Liver (tissue), 9 donors: Measurements from ENCODE around the gene PCDHGC5. TPM values are rescaled to one million over a fixed set of nuclear protein-coding genes. Genes with fewer than 3 reads are reported as not detected.

Experiments used
- DNase-seq: peaks from one replicate; pipeline ENCODE4 v3.0.0-alpha.2; 2017; ENCODE audit warnings: low spot score
- H3K27ac ChIP-seq, 2 donors: one replicate each; pipeline ENCODE4 v1.7.0; 2013; ENCODE audit warnings: inconsistent platforms in 2 of 2, low read length in 2 of 2, control low read depth in 1 of 2, low read depth in 1 of 2, mild to moderate bottlenecking in 1 of 2
- H3K27me3 ChIP-seq, 4 donors: one replicate each; pipeline versions ENCODE4 v1.6.1 to v1.7.0; 2013; ENCODE audit warnings: low read length in 3 of 4, inconsistent platforms in 1 of 4, mild to moderate bottlenecking in 1 of 4, moderate library complexity in 1 of 4; ENCODE audit not compliant: control insufficient read depth in 4 of 4, insufficient read depth in 4 of 4
- H3K36me3 ChIP-seq, 4 donors: one replicate each; pipeline versions ENCODE4 v1.6.1 to v1.7.0; 2013; ENCODE audit warnings: low read length in 3 of 4, mild to moderate bottlenecking in 3 of 4, low read depth in 1 of 4, moderate library complexity in 1 of 4; ENCODE audit not compliant: control insufficient read depth in 4 of 4, insufficient read depth in 3 of 4
- H3K4me1 ChIP-seq, 4 donors: one replicate each; pipeline versions ENCODE4 v1.6.1 to v1.7.0; 2013; ENCODE audit warnings: low read length in 3 of 4, mild to moderate bottlenecking in 3 of 4, moderate library complexity in 1 of 4; ENCODE audit not compliant: control insufficient read depth in 4 of 4, insufficient read depth in 4 of 4
- H3K4me3 ChIP-seq, 3 donors: one replicate each; pipeline versions ENCODE4 v1.6.1 to v1.7.0; 2013; ENCODE audit warnings: low read length in 3 of 3, control low read depth in 1 of 3, low read depth in 1 of 3, mild to moderate bottlenecking in 1 of 3
- H3K9ac ChIP-seq, 2 donors: one replicate each; pipeline ENCODE4 v1.7.0; 2013; ENCODE audit warnings: low read length in 2 of 2, mild to moderate bottlenecking in 2 of 2, moderate library complexity in 2 of 2, control low read depth in 1 of 2, low read depth in 1 of 2
- H3K9me3 ChIP-seq, 4 donors: one replicate each; pipeline versions ENCODE4 v1.6.1 to v1.7.0; 2013; ENCODE audit warnings: low read length in 3 of 4; ENCODE audit not compliant: control insufficient read depth in 4 of 4
- ATF3 ChIP-seq: IDR thresholded peaks from 2 replicates; pipeline ENCODE4 v1.6.1; 2016; ENCODE audit warnings: antibody characterized with exemption
- CTCF ChIP-seq: fragments of 150-350 bp; IDR thresholded peaks from 2 replicates; pipeline ENCODE4 v1.5.1; 2017; ENCODE audit warnings: improper control_type of control experiment, low read depth, low read length; ENCODE audit not compliant: missing input control
- FOXA1 ChIP-seq: IDR thresholded peaks from 2 replicates; pipeline ENCODE4 v1.6.1; 2016; ENCODE audit warnings: antibody characterized with exemption
- FOXA2 ChIP-seq: IDR thresholded peaks from 2 replicates; pipeline ENCODE4 v1.6.1; 2016; ENCODE audit warnings: antibody characterized with exemption
- GABPA ChIP-seq, 2 donors: IDR thresholded peaks in 1 of 2; conservative IDR thresholded peaks in 1 of 2; 2 replicates each; pipeline ENCODE4 v1.6.1; 2016; ENCODE audit warnings: antibody characterized with exemption in 2 of 2, mild to moderate bottlenecking in 1 of 2, moderate library complexity in 1 of 2
- HNF4A ChIP-seq, 2 donors: conservative IDR thresholded peaks; 2 replicates each; pipeline ENCODE4 v1.6.1; 2016; ENCODE audit warnings: antibody characterized with exemption in 2 of 2, mild to moderate bottlenecking in 2 of 2
- JUND ChIP-seq, 2 donors: IDR thresholded peaks; 2 replicates each; pipeline ENCODE4 v1.6.1; 2016; ENCODE audit warnings: antibody characterized with exemption in 2 of 2
- NR2F2 ChIP-seq: IDR thresholded peaks from 2 replicates; pipeline ENCODE4 v1.6.1; 2016; ENCODE audit warnings: antibody characterized with exemption
- RAD21 ChIP-seq, 2 donors: IDR thresholded peaks; 2 replicates each; pipeline ENCODE4 v1.6.1; 2016; ENCODE audit warnings: antibody characterized with exemption in 2 of 2, mild to moderate bottlenecking in 2 of 2
- REST ChIP-seq: IDR thresholded peaks from 2 replicates; pipeline ENCODE4 v1.6.1; 2016; ENCODE audit warnings: antibody characterized with exemption, mild to moderate bottlenecking
- RXRA ChIP-seq, 2 donors: IDR thresholded peaks; 2 replicates each; pipeline ENCODE4 v1.6.1; 2017 to 2018; ENCODE audit warnings: antibody characterized with exemption in 2 of 2, mild to moderate bottlenecking in 1 of 2
- SP1 ChIP-seq: IDR thresholded peaks from 2 replicates; pipeline ENCODE4 v1.6.1; 2018; ENCODE audit warnings: antibody characterized with exemption, mild to moderate bottlenecking
- TAF1 ChIP-seq: conservative IDR thresholded peaks from 2 replicates; pipeline ENCODE4 v1.6.1; 2016; ENCODE audit warnings: antibody characterized with exemption, mild to moderate bottlenecking
- YY1 ChIP-seq: IDR thresholded peaks from 2 replicates; pipeline ENCODE4 v1.6.1; 2016; ENCODE audit warnings: antibody characterized with exemption, mild to moderate bottlenecking
- WGBS: extraction: QIAGEN DNeasy Blood & Tissue Kit; methylation state at CpG from one replicate; pipeline ENCODE4 v1.1.7; 2013; 5-methylcytosine and 5-hydroxymethylcytosine counted together
- polyA plus RNA-seq, 2 donors: library from polyadenylated mRNA; stranded (reverse) in 1 of 2; unstranded in 1 of 2; fragments of 200-250 nt in 1 of 2; fragments of >200 nt in 1 of 2; fragmentation: Nextera tagmentation in 1 of 2; extraction: Ambion mirVana in 1 of 2; gene quantifications; one replicate each; pipeline versions ENCODE4 v1.2.1 to v1.2.3, GENCODE V29; 2013 to 2015
- total RNA-seq, 2 donors: library from RNA; depleted of rRNA; stranded (reverse); fragments of >200 nt; gene quantifications; one replicate each; pipeline ENCODE4 v1.2.3, GENCODE V29; 2014
- TF ChIP-seq, protein P1 (sequence below): IDR thresholded peaks from 2 replicates; pipeline ENCODE4 v1.6.1; 2016; ENCODE audit warnings: antibody characterized with exemption
- donor health status: healthy.
- donor health status: healthy.
- donor health status: healthy.
- donor health status: healthy.
- donor health status: healthy.

PCDHGC5 gene
- total and polyA plus RNA-seq, 4 donors = 0.02 to 1.1 (median 0.19) TPM; not detected in 1

GRCh38 chr5:141501761-141502160, 12.9 kb downstream of the PCDHGC5 start (continued):
- TF ChIP-seq RXRA (IDR thresholded peaks at IDR 0.05) (no peak), REST (no peak)

DNA sequence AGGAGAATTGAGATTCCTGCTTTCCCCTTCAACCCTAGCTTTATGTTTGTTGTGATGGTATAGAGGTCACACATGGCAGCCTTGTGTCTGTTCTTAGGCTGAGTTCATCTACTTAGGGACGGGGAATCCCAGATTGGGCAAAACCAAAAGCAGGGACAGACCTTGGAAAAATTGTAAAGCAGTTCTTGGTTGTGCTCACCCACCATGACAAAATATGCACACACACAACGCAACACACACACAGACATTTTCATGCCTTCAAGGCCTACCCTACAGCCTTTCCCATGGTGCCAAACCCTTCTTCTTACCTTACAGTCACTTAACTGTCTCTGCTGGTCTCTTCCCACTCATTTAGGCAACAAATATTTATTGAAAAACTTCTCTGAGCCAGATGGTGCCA, 14.8 kb downstream of the PCDHGC5 start:
- DNase-seq = no peak
- no peaks in the 10 kb centered on the region for H3K27me3 ChIP-seq
- no peak overlapping the region for H3K4me3 ChIP-seq
- H3K4me1 ChIP-seq = no peaks in the 10 kb centered on the region
- H3K36me3 ChIP-seq = peaks cover 0 to 2% (median 0%) of the 10 kb centered on the region in 4 donors
- no peak overlapping the region for H3K9ac ChIP-seq
- TF ChIP-seq HNF4A (conservative IDR thresholded peaks at IDR 0.05) (no peak), TAF1 (no peak), CTCF (no peak), RAD21 (IDR thresholded peaks at IDR 0.05) (no peak), FOXA2 (no peak), YY1 (no peak)
- TF ChIP-seq, protein P1, sequence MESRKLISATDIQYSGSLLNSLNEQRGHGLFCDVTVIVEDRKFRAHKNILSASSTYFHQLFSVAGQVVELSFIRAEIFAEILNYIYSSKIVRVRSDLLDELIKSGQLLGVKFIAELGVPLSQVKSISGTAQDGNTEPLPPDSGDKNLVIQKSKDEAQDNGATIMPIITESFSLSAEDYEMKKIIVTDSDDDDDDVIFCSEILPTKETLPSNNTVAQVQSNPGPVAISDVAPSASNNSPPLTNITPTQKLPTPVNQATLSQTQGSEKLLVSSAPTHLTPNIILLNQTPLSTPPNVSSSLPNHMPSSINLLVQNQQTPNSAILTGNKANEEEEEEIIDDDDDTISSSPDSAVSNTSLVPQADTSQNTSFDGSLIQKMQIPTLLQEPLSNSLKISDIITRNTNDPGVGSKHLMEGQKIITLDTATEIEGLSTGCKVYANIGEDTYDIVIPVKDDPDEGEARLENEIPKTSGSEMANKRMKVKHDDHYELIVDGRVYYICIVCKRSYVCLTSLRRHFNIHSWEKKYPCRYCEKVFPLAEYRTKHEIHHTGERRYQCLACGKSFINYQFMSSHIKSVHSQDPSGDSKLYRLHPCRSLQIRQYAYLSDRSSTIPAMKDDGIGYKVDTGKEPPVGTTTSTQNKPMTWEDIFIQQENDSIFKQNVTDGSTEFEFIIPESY = no peak
- H3K9me3 ChIP-seq = no peaks in the 10 kb centered on the region
- H3K27ac ChIP-seq = no peak overlapping the region
- 94% methylated on average over 2 of the region's 2 CpGs for WGBS

GRCh38 chr5:141504216-141504615, 15.3 kb downstream of the PCDHGC5 start:
- Histone ChIP-seq H3K27me3 (no peaks in the 10 kb centered on the region), H3K4me1 (no peaks in the 10 kb centered on the region), H3K36me3 (peaks cover 0 to 2% (median 0%) of the 10 kb centered on the region in 4 donors), H3K9me3 (no peaks in the 10 kb centered on the region), H3K4me3 (no peak overlapping the region), H3K9ac (no peak overlapping the region), H3K27ac (no peak overlapping the region)
- TF ChIP-seq ATF3 (no peak), SP1 (no peak), NR2F2 (no peak), GABPA (IDR thresholded peaks at IDR 0.05 in 1 of 2, conservative IDR thresholded peaks at IDR 0.05 in 1 of 2) (no peak), TAF1 (no peak), JUND (IDR thresholded peaks at IDR 0.05) (no peak), FOXA2 (no peak), RXRA (IDR thresholded peaks at IDR 0.05) (no peak), REST (no peak), RAD21 (IDR thresholded peaks at IDR 0.05) (no peak), FOXA1 (no peak)
- WGBS = 95% methylated on average over 4 of the region's 4 CpGs
- DNase-seq = no peak
